ENCODE measurements around the gene MYL6B.
A peak's percentile ranks its signal among the peaks of the same experiment; 100 is the strongest.

MYL6B gene

GRCh38 chr12:56117778-56118687 lies 34.4 kb upstream of the MYL6B start, which contains the start of gene ZC3H10:
Gene ZC3H10 (plus strand): TSS chr12:56118266. CDS start chr12:56120563, 2,297 bp downstream.
- H3K4me3 ChIP-seq (ENCODE audit: low read depth, low read length) = peak within 1 kb of the TSS; percentile 80
- peak; percentile 100 for DNase-seq (ENCODE audit: low read depth)
- peak; percentile 58 for TF ChIP-seq CTCF (conservative IDR thresholded peaks at IDR 0.05; ENCODE audit: low read depth, low read length)

- no peak for TF ChIP-seq CTCF (conservative IDR thresholded peaks at IDR 0.05; ENCODE audit: low read depth, low read length)
- no peak for DNase-seq (ENCODE audit: low read depth)
- peak overlapping the region; percentile 80 for H3K4me3 ChIP-seq (ENCODE audit: low read depth, low read length)
These were observed 33.6 kb upstream of the MYL6B start for GRCh38 chr12:56118688-56119357.

- peak; percentile 98 for DNase-seq (ENCODE audit: low read depth)
- peak; percentile 85 for TF ChIP-seq CTCF (conservative IDR thresholded peaks at IDR 0.05; ENCODE audit: low read depth, low read length)
- no peak overlapping the region for H3K4me3 ChIP-seq (ENCODE audit: low read depth, low read length)
These were observed 33.0 kb upstream of the MYL6B start for GRCh38 chr12:56119361-56119796.

- no peak overlapping the region for H3K4me3 ChIP-seq (ENCODE audit: low read depth, low read length)
- peak; percentile 16 for DNase-seq (ENCODE audit: low read depth)
- TF ChIP-seq CTCF (conservative IDR thresholded peaks at IDR 0.05; ENCODE audit: low read depth, low read length) = no peak
These were observed 32.1 kb upstream of the MYL6B start for GRCh38 chr12:56120158-56120846.

- no peak overlapping the region for H3K4me3 ChIP-seq (ENCODE audit: low read depth, low read length)
- TF ChIP-seq CTCF (conservative IDR thresholded peaks at IDR 0.05; ENCODE audit: low read depth, low read length) = no peak
- no peak for DNase-seq (ENCODE audit: low read depth)
These were observed 31.1 kb upstream of the MYL6B start for GRCh38 chr12:56121204-56121870.

GRCh38 chr12:56122637-56123036 lies 29.8 kb upstream of the MYL6B start:
- TF ChIP-seq CTCF (conservative IDR thresholded peaks at IDR 0.05; ENCODE audit: low read depth, low read length) = no peak
- DNase-seq (ENCODE audit: low read depth) = no peak
- H3K4me3 ChIP-seq (ENCODE audit: low read depth, low read length) = no peak overlapping the region
